GM23338 (cell line): Measurements from ENCODE around the gene DNAJA1.

Experiments used
- CREB1 ChIP-seq: fragments of 250-450 bp; sonication (Bioruptor Pico); IDR thresholded peaks from 2 replicates; pipeline ENCODE4 v1.5.0; 2020; ENCODE audit warnings: low read depth, mild to moderate bottlenecking, moderate library complexity
- CTCF ChIP-seq, 2 experiments: fragments of 200-600 bp in 1 of 2; sonication (generic) in 1 of 2; conservative IDR thresholded peaks; 2 replicates each; pipeline versions ENCODE4 v1.5.1 to v1.6.1; 2016 to 2017; ENCODE audit warnings: antibody characterized with exemption in 2 of 2, low read depth in 2 of 2, mild to moderate bottlenecking in 2 of 2, moderate library complexity in 1 of 2
- EZH2 ChIP-seq: fragments of 200-600 bp; sonication (generic); IDR thresholded peaks from one replicate; pipeline ENCODE4 v1.8.0; 2017; ENCODE audit warnings: antibody characterized with exemption, mild to moderate bottlenecking, low read depth; ENCODE audit not compliant: unreplicated experiment
- JUNB ChIP-seq: IDR thresholded peaks from one replicate; pipeline ENCODE4 v1.6.1; 2016; ENCODE audit warnings: antibody characterized with exemption; ENCODE audit not compliant: unreplicated experiment
- POLR2AphosphoS5 ChIP-seq: IDR thresholded peaks from 2 replicates; pipeline ENCODE4 v1.6.1; 2016; ENCODE audit warnings: antibody characterized with exemption, low read depth
- REST ChIP-seq: IDR thresholded peaks from one replicate; pipeline ENCODE4 v1.6.1; 2018; ENCODE audit warnings: antibody characterized with exemption; ENCODE audit not compliant: unreplicated experiment
- TF ChIP-seq, protein P1 (sequence below): fragments of 250-450 bp; sonication (Bioruptor Pico); IDR thresholded peaks from 2 replicates; pipeline ENCODE4 v1.5.0; 2020; ENCODE audit warnings: mild to moderate bottlenecking, moderate library complexity

DNA sequence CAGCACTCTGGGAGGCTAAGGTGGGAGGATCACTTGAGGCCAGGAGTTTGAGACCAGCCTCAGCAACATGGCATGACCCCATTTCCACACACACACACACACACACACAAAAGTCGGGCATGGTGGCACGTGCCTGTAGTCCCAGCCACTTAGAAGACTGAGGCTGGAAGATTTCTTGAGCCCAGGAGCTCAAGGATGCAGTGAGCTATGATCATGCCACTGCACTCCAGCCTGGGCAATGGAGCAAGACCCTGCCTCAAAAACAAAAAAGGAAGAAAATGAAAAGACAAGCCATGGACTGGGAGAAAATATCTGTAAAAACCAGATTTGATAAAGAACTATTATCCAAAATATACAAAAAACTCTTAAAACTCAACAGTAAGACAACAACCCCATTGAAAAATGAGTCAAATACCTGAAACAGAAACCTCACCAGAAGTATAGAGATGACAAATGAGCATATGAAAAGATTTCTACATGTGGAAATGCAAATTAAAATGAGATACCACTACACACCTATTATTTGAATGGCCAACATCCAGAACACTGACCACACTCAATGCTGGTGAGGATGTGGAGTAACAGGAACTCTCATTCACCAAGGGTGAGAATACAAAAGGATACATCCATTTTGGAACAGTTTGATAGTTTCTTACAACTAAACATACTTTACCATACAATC, 24.7 kb downstream of the DNAJA1 start:
- TF ChIP-seq CTCF (conservative IDR thresholded peaks at IDR 0.05; ENCODE audit: low read depth in 2 of 2) (no peak), REST (no peak), EZH2 (no peak), CREB1 (CRISPR knock-in tag) (no peak), POLR2AphosphoS5 (no peak), JUNB (no peak)
- TF ChIP-seq, protein P1, sequence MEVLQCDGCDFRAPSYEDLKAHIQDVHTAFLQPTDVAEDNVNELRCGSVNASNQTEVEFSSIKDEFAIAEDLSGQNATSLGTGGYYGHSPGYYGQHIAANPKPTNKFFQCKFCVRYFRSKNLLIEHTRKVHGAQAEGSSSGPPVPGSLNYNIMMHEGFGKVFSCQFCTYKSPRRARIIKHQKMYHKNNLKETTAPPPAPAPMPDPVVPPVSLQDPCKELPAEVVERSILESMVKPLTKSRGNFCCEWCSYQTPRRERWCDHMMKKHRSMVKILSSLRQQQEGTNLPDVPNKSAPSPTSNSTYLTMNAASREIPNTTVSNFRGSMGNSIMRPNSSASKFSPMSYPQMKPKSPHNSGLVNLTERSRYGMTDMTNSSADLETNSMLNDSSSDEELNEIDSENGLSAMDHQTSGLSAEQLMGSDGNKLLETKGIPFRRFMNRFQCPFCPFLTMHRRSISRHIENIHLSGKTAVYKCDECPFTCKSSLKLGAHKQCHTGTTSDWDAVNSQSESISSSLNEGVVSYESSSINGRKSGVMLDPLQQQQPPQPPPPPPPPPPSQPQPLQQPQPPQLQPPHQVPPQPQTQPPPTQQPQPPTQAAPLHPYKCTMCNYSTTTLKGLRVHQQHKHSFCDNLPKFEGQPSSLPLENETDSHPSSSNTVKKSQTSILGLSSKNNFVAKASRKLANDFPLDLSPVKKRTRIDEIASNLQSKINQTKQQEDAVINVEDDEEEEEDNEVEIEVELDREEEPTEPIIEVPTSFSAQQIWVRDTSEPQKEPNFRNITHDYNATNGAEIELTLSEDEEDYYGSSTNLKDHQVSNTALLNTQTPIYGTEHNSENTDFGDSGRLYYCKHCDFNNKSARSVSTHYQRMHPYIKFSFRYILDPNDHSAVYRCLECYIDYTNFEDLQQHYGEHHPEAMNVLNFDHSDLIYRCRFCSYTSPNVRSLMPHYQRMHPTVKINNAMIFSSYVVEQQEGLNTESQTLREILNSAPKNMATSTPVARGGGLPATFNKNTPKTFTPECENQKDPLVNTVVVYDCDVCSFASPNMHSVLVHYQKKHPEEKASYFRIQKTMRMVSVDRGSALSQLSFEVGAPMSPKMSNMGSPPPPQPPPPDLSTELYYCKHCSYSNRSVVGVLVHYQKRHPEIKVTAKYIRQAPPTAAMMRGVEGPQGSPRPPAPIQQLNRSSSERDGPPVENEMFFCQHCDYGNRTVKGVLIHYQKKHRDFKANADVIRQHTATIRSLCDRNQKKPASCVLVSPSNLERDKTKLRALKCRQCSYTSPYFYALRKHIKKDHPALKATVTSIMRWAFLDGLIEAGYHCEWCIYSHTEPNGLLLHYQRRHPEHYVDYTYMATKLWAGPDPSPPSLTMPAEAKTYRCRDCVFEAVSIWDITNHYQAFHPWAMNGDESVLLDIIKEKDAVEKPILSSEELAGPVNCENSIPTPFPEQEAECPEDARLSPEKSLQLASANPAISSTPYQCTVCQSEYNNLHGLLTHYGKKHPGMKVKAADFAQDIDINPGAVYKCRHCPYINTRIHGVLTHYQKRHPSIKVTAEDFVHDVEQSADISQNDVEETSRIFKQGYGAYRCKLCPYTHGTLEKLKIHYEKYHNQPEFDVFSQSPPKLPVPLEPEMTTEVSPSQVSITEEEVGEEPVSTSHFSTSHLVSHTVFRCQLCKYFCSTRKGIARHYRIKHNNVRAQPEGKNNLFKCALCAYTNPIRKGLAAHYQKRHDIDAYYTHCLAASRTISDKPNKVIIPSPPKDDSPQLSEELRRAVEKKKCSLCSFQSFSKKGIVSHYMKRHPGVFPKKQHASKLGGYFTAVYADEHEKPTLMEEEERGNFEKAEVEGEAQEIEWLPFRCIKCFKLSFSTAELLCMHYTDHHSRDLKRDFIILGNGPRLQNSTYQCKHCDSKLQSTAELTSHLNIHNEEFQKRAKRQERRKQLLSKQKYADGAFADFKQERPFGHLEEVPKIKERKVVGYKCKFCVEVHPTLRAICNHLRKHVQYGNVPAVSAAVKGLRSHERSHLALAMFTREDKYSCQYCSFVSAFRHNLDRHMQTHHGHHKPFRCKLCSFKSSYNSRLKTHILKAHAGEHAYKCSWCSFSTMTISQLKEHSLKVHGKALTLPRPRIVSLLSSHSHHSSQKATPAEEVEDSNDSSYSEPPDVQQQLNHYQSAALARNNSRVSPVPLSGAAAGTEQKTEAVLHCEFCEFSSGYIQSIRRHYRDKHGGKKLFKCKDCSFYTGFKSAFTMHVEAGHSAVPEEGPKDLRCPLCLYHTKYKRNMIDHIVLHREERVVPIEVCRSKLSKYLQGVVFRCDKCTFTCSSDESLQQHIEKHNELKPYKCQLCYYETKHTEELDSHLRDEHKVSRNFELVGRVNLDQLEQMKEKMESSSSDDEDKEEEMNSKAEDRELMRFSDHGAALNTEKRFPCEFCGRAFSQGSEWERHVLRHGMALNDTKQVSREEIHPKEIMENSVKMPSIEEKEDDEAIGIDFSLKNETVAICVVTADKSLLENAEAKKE (CRISPR knock-in tag) = no peak
